ENCODE results near the gene MAP3K14. TPM values are rescaled to one million over a fixed set of nuclear protein-coding genes. Genes with fewer than 3 reads are reported as not detected.
A peak's percentile ranks its signal among the peaks of the same experiment; 100 is the strongest.

MAP3K14 gene
- total and polyA plus RNA-seq, 12 donors = 6.7 to 24.1 (median 12.6) TPM

GRCh38 chr17:45299361-45299760 is 17.5 kb downstream of the MAP3K14 start:
- no peak for DNase-seq
- no peak for TF ChIP-seq CTCF (IDR thresholded peaks at IDR 0.05)
- 25 to 37% methylated on average over 2 of the region's 2 CpGs for WGBS, 2 donors
- peak overlapping the region in 9 of 10 donors; percentile 41 to 89 (median 76) for H3K27ac ChIP-seq
- peaks cover 0 to 6% (median 0%) of the 10 kb centered on the region in 9 donors for H3K36me3 ChIP-seq
- intact Hi-C loops (cut with DNase I) = loop anchor here in 1 of 10 donors (5.0 kb wide), 1 partner anchor 83 kb away; no protein-coding TSS in a partner anchor
- H3K4me1 ChIP-seq = peaks cover 38 to 100% (median 90%) of the 10 kb centered on the region in 9 donors
- no peaks in the 10 kb centered on the region for H3K27me3 ChIP-seq
- peak in 7 of 8 donors; percentile 39 to 60 (median 47) for ATAC-seq
- H3K9me3 ChIP-seq = no peaks in the 10 kb centered on the region
- no peak overlapping the region for H3K4me3 ChIP-seq

- Histone ChIP-seq H3K27ac (peak overlapping the region in 9 of 10 donors; percentile 41 to 89 (median 76)), H3K4me1 (peaks cover 44 to 100% (median 96%) of the 10 kb centered on the region in 9 donors), H3K9me3 (no peaks in the 10 kb centered on the region), H3K27me3 (no peaks in the 10 kb centered on the region), H3K4me3 (no peak overlapping the region), H3K36me3 (peaks cover 0 to 3% (median 0%) of the 10 kb centered on the region in 9 donors)
- DNase-seq (no peak), ATAC-seq (no peak)
- TF ChIP-seq CTCF (IDR thresholded peaks at IDR 0.05) = no peak
- intact Hi-C loops (cut with DNase I) = loop anchor here in 1 of 10 donors (5.0 kb wide), 1 partner anchor 84 kb away; no protein-coding TSS in a partner anchor
- 62 to 64% methylated on average over 8 of the region's 8 CpGs for WGBS, 2 donors
Measured at GRCh38 chr17:45298546-45299285, 18.1 kb downstream of the MAP3K14 start.

GRCh38 chr17:45296833-45297124 is 20.0 kb downstream of the MAP3K14 start:
- DNase-seq (no peak), ATAC-seq (no peak)
- Histone ChIP-seq H3K36me3 (peaks cover 0 to 3% (median 0%) of the 10 kb centered on the region in 9 donors), H3K27ac (peak overlapping the region; percentile 3 to 89 (median 84)), H3K4me3 (no peak overlapping the region), H3K27me3 (no peaks in the 10 kb centered on the region), H3K4me1 (peaks cover 49 to 100% (median 97%) of the 10 kb centered on the region in 9 donors), H3K9me3 (no peaks in the 10 kb centered on the region)
- TF ChIP-seq CTCF (IDR thresholded peaks at IDR 0.05) = no peak
- intact Hi-C loops (cut with DNase I) = loop anchor here in 1 of 10 donors (5.0 kb wide), 1 partner anchor 86 kb away; no protein-coding TSS in a partner anchor
- WGBS, 2 donors = 36 to 41% methylated on average over 1 of the region's 1 CpG

- TF ChIP-seq CTCF (IDR thresholded peaks at IDR 0.05) = no peak
- H3K27me3 ChIP-seq = no peaks in the 10 kb centered on the region
- H3K27ac ChIP-seq = peak overlapping the region; percentile 3 to 89 (median 84)
- no peaks in the 10 kb centered on the region for H3K9me3 ChIP-seq
- intact Hi-C loops (cut with DNase I) = loop anchor here in 1 of 10 donors (5.0 kb wide), 1 partner anchor 86 kb away; no protein-coding TSS in a partner anchor
- WGBS, 2 donors = 84 to 94% methylated on average over 7 of the region's 7 CpGs
- H3K36me3 ChIP-seq = peaks cover 0 to 3% (median 0%) of the 10 kb centered on the region in 9 donors
- peaks cover 55 to 100% (median 100%) of the 10 kb centered on the region in 9 donors for H3K4me1 ChIP-seq
- H3K4me3 ChIP-seq = no peak overlapping the region
- ATAC-seq (no peak), DNase-seq (no peak)
Measured at GRCh38 chr17:45296003-45296832, 20.6 kb downstream of the MAP3K14 start.
